Measurements from ENCODE around the gene EFEMP2.

DNA sequence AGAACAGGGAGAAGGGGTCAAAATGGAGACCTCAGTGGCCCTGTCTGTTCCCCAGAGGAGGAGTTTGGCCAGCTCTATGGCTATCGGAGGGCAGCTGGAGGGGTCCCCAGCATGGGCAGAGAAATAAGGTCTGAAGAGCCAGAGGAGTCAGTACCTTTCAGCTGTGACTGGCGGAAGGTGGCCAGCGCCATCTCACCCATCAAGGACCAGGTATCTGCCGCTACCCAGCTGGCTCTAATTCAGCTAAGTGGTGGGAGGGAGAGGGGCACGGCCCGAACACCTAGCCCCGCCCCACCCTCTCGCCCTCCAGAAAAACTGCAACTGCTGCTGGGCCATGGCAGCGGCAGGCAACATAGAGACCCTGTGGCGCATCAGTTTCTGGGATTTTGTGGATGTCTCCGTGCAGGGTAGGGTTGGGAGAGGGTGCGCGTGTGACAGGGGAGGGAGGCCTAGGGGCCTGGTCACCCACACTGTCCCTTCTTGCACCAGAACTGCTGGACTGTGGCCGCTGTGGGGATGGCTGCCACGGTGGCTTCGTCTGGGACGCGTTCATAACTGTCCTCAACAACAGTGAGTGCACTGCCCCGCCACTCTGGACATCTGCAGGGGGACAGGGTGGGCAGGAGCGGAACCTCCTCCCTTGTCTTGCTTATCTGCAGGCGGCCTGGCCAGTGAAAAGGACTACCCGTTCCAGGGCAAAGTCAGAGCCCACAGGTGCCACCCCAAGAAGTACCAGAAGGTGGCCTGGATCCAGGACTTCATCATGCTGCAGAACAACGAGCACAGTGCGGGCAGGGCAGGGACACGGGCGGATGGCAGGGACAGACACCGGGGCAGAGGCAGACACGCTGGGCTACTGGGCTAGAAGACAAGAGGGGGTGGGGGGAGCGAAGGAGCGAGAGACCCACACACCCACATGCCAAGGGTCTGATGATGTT, 9.8 kb upstream of the EFEMP2 start:
- TF ChIP-seq, protein P1, sequence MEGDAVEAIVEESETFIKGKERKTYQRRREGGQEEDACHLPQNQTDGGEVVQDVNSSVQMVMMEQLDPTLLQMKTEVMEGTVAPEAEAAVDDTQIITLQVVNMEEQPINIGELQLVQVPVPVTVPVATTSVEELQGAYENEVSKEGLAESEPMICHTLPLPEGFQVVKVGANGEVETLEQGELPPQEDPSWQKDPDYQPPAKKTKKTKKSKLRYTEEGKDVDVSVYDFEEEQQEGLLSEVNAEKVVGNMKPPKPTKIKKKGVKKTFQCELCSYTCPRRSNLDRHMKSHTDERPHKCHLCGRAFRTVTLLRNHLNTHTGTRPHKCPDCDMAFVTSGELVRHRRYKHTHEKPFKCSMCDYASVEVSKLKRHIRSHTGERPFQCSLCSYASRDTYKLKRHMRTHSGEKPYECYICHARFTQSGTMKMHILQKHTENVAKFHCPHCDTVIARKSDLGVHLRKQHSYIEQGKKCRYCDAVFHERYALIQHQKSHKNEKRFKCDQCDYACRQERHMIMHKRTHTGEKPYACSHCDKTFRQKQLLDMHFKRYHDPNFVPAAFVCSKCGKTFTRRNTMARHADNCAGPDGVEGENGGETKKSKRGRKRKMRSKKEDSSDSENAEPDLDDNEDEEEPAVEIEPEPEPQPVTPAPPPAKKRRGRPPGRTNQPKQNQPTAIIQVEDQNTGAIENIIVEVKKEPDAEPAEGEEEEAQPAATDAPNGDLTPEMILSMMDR (IDR thresholded peaks at IDR 0.05): no peak
- TF ChIP-seq POLR2A (IDR thresholded peaks at IDR 0.05): no peak
